ENCODE measurements around the gene LRRC74B.
A peak's percentile ranks its signal among the peaks of the same experiment; 100 is the strongest.

LRRC74B gene

GRCh38 chr22:21000207-21000986 lies 45.3 kb upstream of the LRRC74B start:
- no CpG with 5 or more reads among the region's 22 CpGs for WGBS, 2 donors (ENCODE audit: extremely low coverage in 2 of 2, insufficient read length in 2 of 2, insufficient replicate concordance in 1 of 2)
- peak overlapping the region; percentile 83 for H3K9ac ChIP-seq (ENCODE audit: low read depth, low read length, poor library complexity)
- DNase-seq (ENCODE audit: low spot score), result no peak
- peak overlapping the region; percentile 97 for H2AK5ac ChIP-seq (ENCODE audit: low read depth, low read length)
- no peak overlapping the region for H2AFZ ChIP-seq (ENCODE audit: low read length)
- H3K27me3 ChIP-seq (ENCODE audit: control insufficient read depth in 3 of 3, insufficient read depth in 3 of 3, low read depth in 1 of 3, low read length in 3 of 3), result no peaks in the 10 kb centered on the region
- peak overlapping the region; percentile 71 to 96 for H3K4me3 ChIP-seq (ENCODE audit: low read length in 2 of 2)
- no peak overlapping the region for H2BK5ac ChIP-seq (ENCODE audit: low read length)
- no peak overlapping the region for H4K8ac ChIP-seq (ENCODE audit: low read depth, low read length)
- H2BK12ac ChIP-seq (ENCODE audit: low read length), result no peak overlapping the region
- peaks cover 15 to 21% of the 10 kb centered on the region in 2 donors for H3K4me1 ChIP-seq (ENCODE audit: control insufficient read depth in 2 of 2, insufficient read depth in 1 of 2, low read depth in 1 of 2, low read length in 2 of 2)
- no peak overlapping the region for H3K27ac ChIP-seq (replicated peaks; ENCODE audit: low read length)
- no peaks in the 10 kb centered on the region for H3K9me3 ChIP-seq (replicated peaks in 1 of 2; ENCODE audit: control insufficient read depth in 2 of 2, insufficient read depth in 1 of 2, low read depth in 1 of 2, low read length in 2 of 2)
- peak overlapping the region; percentile 83 for H3K23ac ChIP-seq (ENCODE audit: low read depth, low read length, poor library complexity)
- no peak overlapping the region for H4K91ac ChIP-seq (ENCODE audit: low read depth, low read length, poor library complexity)
- H2BK15ac ChIP-seq (ENCODE audit: low read length), result peak overlapping the region; percentile 17
- no peak overlapping the region for H3K4ac ChIP-seq (ENCODE audit: low read length)
- H3K4me2 ChIP-seq (ENCODE audit: insufficient read depth, low read length, poor library complexity, severe bottlenecking), result peak overlapping the region; percentile 95
- peaks cover 15% of the 10 kb centered on the region for H3K79me1 ChIP-seq (ENCODE audit: low read depth, low read length)
- no peak overlapping the region for H3K14ac ChIP-seq (ENCODE audit: low read length)
- no peak overlapping the region for H2BK120ac ChIP-seq (ENCODE audit: low read depth, low read length)
- peak overlapping the region; percentile 41 for H3K18ac ChIP-seq (ENCODE audit: low read length)
- H3K36me3 ChIP-seq (replicated peaks in 1 of 2; ENCODE audit: control insufficient read depth in 2 of 2, insufficient read depth in 2 of 2, low read length in 2 of 2), result peaks cover 41 to 56% of the 10 kb centered on the region in 2 donors

GRCh38 chr22:21000987-21001600 lies 44.7 kb upstream of the LRRC74B start:
- no peaks in the 10 kb centered on the region for H3K9me3 ChIP-seq (replicated peaks in 1 of 2; ENCODE audit: control insufficient read depth in 2 of 2, insufficient read depth in 1 of 2, low read depth in 1 of 2, low read length in 2 of 2)
- H3K4ac ChIP-seq (ENCODE audit: low read length), result peak overlapping the region; percentile 60
- H3K14ac ChIP-seq (ENCODE audit: low read length), result no peak overlapping the region
- H2BK12ac ChIP-seq (ENCODE audit: low read length), result peak overlapping the region; percentile 58
- peak overlapping the region; percentile 98 for H2BK120ac ChIP-seq (ENCODE audit: low read depth, low read length)
- peak overlapping the region; percentile 96 for H3K23ac ChIP-seq (ENCODE audit: low read depth, low read length, poor library complexity)
- H2AFZ ChIP-seq (ENCODE audit: low read length), result peak overlapping the region; percentile 92
- H2AK5ac ChIP-seq (ENCODE audit: low read depth, low read length), result peak overlapping the region; percentile 97
- H3K27ac ChIP-seq (replicated peaks; ENCODE audit: low read length), result peak overlapping the region; percentile 94
- peak overlapping the region; percentile 99 for H3K18ac ChIP-seq (ENCODE audit: low read length)
- H4K8ac ChIP-seq (ENCODE audit: low read depth, low read length), result peak overlapping the region; percentile 82
- H3K36me3 ChIP-seq (replicated peaks in 1 of 2; ENCODE audit: control insufficient read depth in 2 of 2, insufficient read depth in 2 of 2, low read length in 2 of 2), result peaks cover 38 to 50% of the 10 kb centered on the region in 2 donors
- no peaks in the 10 kb centered on the region for H3K27me3 ChIP-seq (ENCODE audit: control insufficient read depth in 3 of 3, insufficient read depth in 3 of 3, low read depth in 1 of 3, low read length in 3 of 3)
- H3K4me2 ChIP-seq (ENCODE audit: insufficient read depth, low read length, poor library complexity, severe bottlenecking), result peak overlapping the region; percentile 95
- peak overlapping the region; percentile 94 for H3K9ac ChIP-seq (ENCODE audit: low read depth, low read length, poor library complexity)
- WGBS, 2 donors (ENCODE audit: extremely low coverage in 2 of 2, insufficient read length in 2 of 2, insufficient replicate concordance in 1 of 2), result no CpG with 5 or more reads among the region's 26 CpGs
- H3K4me1 ChIP-seq (ENCODE audit: control insufficient read depth in 2 of 2, insufficient read depth in 1 of 2, low read depth in 1 of 2, low read length in 2 of 2), result peaks cover 15 to 21% of the 10 kb centered on the region in 2 donors
- H4K91ac ChIP-seq (ENCODE audit: low read depth, low read length, poor library complexity), result peak overlapping the region; percentile 77
- H2BK15ac ChIP-seq (ENCODE audit: low read length), result peak overlapping the region; percentile 54
- H3K79me1 ChIP-seq (ENCODE audit: low read depth, low read length), result peaks cover 15% of the 10 kb centered on the region
- H2BK5ac ChIP-seq (ENCODE audit: low read length), result peak overlapping the region; percentile 88
- no peak for DNase-seq (ENCODE audit: low spot score)
- H3K4me3 ChIP-seq (ENCODE audit: low read length in 2 of 2), result peak overlapping the region; percentile 71 to 96

- H3K9ac ChIP-seq (ENCODE audit: low read depth, low read length, poor library complexity), result peak within 1 kb of the TSS; percentile 94
- peak within 1 kb of the TSS; percentile 98 for H3K4ac ChIP-seq (ENCODE audit: low read length)
- H3K9me3 ChIP-seq (replicated peaks in 1 of 2; ENCODE audit: control insufficient read depth in 2 of 2, insufficient read depth in 1 of 2, low read depth in 1 of 2, low read length in 2 of 2), result no peaks in the 10 kb centered on the region
- peak within 1 kb of the TSS; percentile 94 for H3K27ac ChIP-seq (replicated peaks; ENCODE audit: low read length)
- peak within 1 kb of the TSS; percentile 97 for H2AK5ac ChIP-seq (ENCODE audit: low read depth, low read length)
- H3K18ac ChIP-seq (ENCODE audit: low read length), result peak within 1 kb of the TSS; percentile 99
- H3K4me1 ChIP-seq (ENCODE audit: control insufficient read depth in 2 of 2, insufficient read depth in 1 of 2, low read depth in 1 of 2, low read length in 2 of 2), result peaks cover 17 to 21% of the 10 kb centered on the region in 2 donors
- no CpG with 5 or more reads among the region's 83 CpGs for WGBS, 2 donors (ENCODE audit: extremely low coverage in 2 of 2, insufficient read length in 2 of 2, insufficient replicate concordance in 1 of 2)
- H3K36me3 ChIP-seq (replicated peaks in 1 of 2; ENCODE audit: control insufficient read depth in 2 of 2, insufficient read depth in 2 of 2, low read length in 2 of 2), result peaks cover 34 to 46% of the 10 kb centered on the region in 2 donors
- H4K8ac ChIP-seq (ENCODE audit: low read depth, low read length), result peak within 1 kb of the TSS; percentile 82
- H2BK5ac ChIP-seq (ENCODE audit: low read length), result peak within 1 kb of the TSS; percentile 88
- H3K79me1 ChIP-seq (ENCODE audit: low read depth, low read length), result peaks cover 14% of the 10 kb centered on the region
- peak within 1 kb of the TSS; percentile 95 for H3K4me2 ChIP-seq (ENCODE audit: insufficient read depth, low read length, poor library complexity, severe bottlenecking)
- peak within 1 kb of the TSS; percentile 98 for H2BK120ac ChIP-seq (ENCODE audit: low read depth, low read length)
- peak; percentile 93 for DNase-seq (ENCODE audit: low spot score)
- peak within 1 kb of the TSS; percentile 92 for H2AFZ ChIP-seq (ENCODE audit: low read length)
- peak within 1 kb of the TSS; percentile 93 for H2BK15ac ChIP-seq (ENCODE audit: low read length)
- peak within 1 kb of the TSS; percentile 96 for H3K23ac ChIP-seq (ENCODE audit: low read depth, low read length, poor library complexity)
- no peaks in the 10 kb centered on the region for H3K27me3 ChIP-seq (ENCODE audit: control insufficient read depth in 3 of 3, insufficient read depth in 3 of 3, low read depth in 1 of 3, low read length in 3 of 3)
- peak within 1 kb of the TSS; percentile 56 for H3K14ac ChIP-seq (ENCODE audit: low read length)
- H3K4me3 ChIP-seq (ENCODE audit: low read length in 2 of 2), result peak within 1 kb of the TSS; percentile 71 to 96
- peak within 1 kb of the TSS; percentile 77 for H4K91ac ChIP-seq (ENCODE audit: low read depth, low read length, poor library complexity)
- H2BK12ac ChIP-seq (ENCODE audit: low read length), result peak within 1 kb of the TSS; percentile 90
Observed at GRCh38 chr22:21001601-21002325, 44.0 kb upstream of the LRRC74B start, which contains the start of gene THAP7. Gene THAP7, minus strand, starts transcription at chr22:21002118. Its CDS starts 207 bp downstream, at chr22:21001911.

Measured in neuronal stem cell (in vitro differentiated cells).